H9 (cell line): ENCODE measurements around the gene VPS39. TPM values are rescaled to one million over a fixed set of nuclear protein-coding genes. Genes with fewer than 3 reads are reported as not detected.

Experiments used
- DNase-seq: peaks from one replicate; pipeline ENCODE4 v3.0.0-alpha.2; 2017
- H2AFZ ChIP-seq: one replicate; pipeline ENCODE4 v1.6.1; 2013; ENCODE audit warnings: mild to moderate bottlenecking, low read length, control low read depth, moderate library complexity
- H2AK5ac ChIP-seq: 2 replicates; pipeline ENCODE4 v1.6.1; 2013; ENCODE audit warnings: low read length, control low read depth, mixed read lengths; ENCODE audit not compliant: insufficient read length
- H2BK120ac ChIP-seq: one replicate; pipeline ENCODE4 v1.6.1; 2013; ENCODE audit warnings: low read depth, mild to moderate bottlenecking, low read length, control low read depth, inconsistent platforms; ENCODE audit not compliant: poor library complexity, severe bottlenecking
- H2BK12ac ChIP-seq: 2 replicates; pipeline ENCODE4 v1.6.1; 2013; ENCODE audit warnings: low read length, control low read depth, mixed read lengths, low read depth; ENCODE audit not compliant: insufficient read length
- H2BK15ac ChIP-seq: 2 replicates; pipeline ENCODE4 v1.6.1; 2013; ENCODE audit warnings: low read depth, low read length, control low read depth
- H2BK20ac ChIP-seq: one replicate; pipeline ENCODE4 v1.6.1; 2013; ENCODE audit warnings: low read depth, mild to moderate bottlenecking, low read length, control low read depth, inconsistent platforms; ENCODE audit not compliant: poor library complexity, severe bottlenecking
- H2BK5ac ChIP-seq: 2 replicates; pipeline ENCODE4 v1.6.1; 2013; ENCODE audit warnings: low read length, control low read depth, mixed read lengths; ENCODE audit not compliant: insufficient read length
- H3K14ac ChIP-seq: 2 replicates; pipeline ENCODE4 v1.6.1; 2013; ENCODE audit warnings: low read length, control low read depth; ENCODE audit not compliant: insufficient read depth
- H3K18ac ChIP-seq: 2 replicates; pipeline ENCODE4 v1.6.1; 2013; ENCODE audit warnings: low read depth, mild to moderate bottlenecking, mixed read lengths, low read length, control low read depth; ENCODE audit not compliant: insufficient read length
- H3K23ac ChIP-seq: 2 replicates; pipeline ENCODE4 v1.6.1; 2013; ENCODE audit warnings: low read length, control low read depth, mixed read lengths, low read depth; ENCODE audit not compliant: insufficient read length
- H3K23me2 ChIP-seq: 2 replicates; pipeline ENCODE4 v1.6.1; 2013; ENCODE audit warnings: low read depth, mild to moderate bottlenecking, mixed read lengths, low read length, control low read depth; ENCODE audit not compliant: insufficient read length, poor library complexity, severe bottlenecking
- H3K27ac ChIP-seq: 2 replicates; pipeline ENCODE4 v1.5.1; 2013; ENCODE audit warnings: low read length, control low read depth, mixed read lengths, low read depth; ENCODE audit not compliant: insufficient read length
- H3K27me3 ChIP-seq: 2 replicates; pipeline ENCODE4 v1.6.1; 2013; ENCODE audit warnings: low read length, control low read depth, inconsistent platforms; ENCODE audit not compliant: insufficient read depth
- H3K4ac ChIP-seq: 2 replicates; pipeline ENCODE4 v1.6.1; 2013; ENCODE audit warnings: low read depth, mild to moderate bottlenecking, control low read depth, inconsistent platforms, low read length, moderate library complexity
- H3K4me1 ChIP-seq: 2 replicates; pipeline ENCODE4 v1.6.1; 2013; ENCODE audit warnings: low read length, control low read depth, inconsistent platforms; ENCODE audit not compliant: insufficient read depth
- H3K4me2 ChIP-seq: 2 replicates; pipeline ENCODE4 v1.6.1; 2013; ENCODE audit warnings: low read length, control low read depth, mixed read lengths; ENCODE audit not compliant: insufficient read length, insufficient read depth
- H3K56ac ChIP-seq: 2 replicates; pipeline ENCODE4 v1.6.1; 2013; ENCODE audit warnings: low read depth, mild to moderate bottlenecking, mixed read lengths, low read length, control low read depth; ENCODE audit not compliant: insufficient read length
- H3K79me1 ChIP-seq: 2 replicates; pipeline ENCODE4 v1.6.1; 2013; ENCODE audit warnings: low read depth, mild to moderate bottlenecking, moderate library complexity, low read length, control low read depth, inconsistent platforms; ENCODE audit not compliant: insufficient read depth, poor library complexity, severe bottlenecking
- H3K79me2 ChIP-seq: 2 replicates; pipeline ENCODE4 v1.6.1; 2013; ENCODE audit warnings: low read length, control low read depth, inconsistent platforms; ENCODE audit not compliant: insufficient read depth
- H3K9ac ChIP-seq: 2 replicates; pipeline ENCODE4 v1.6.1; 2013; ENCODE audit warnings: low read length, control low read depth, mixed read lengths; ENCODE audit not compliant: insufficient read length; ENCODE audit errors: extremely low read depth
- H3K9me3 ChIP-seq: one replicate; pipeline ENCODE4 v1.6.1; 2013; ENCODE audit warnings: low read depth, low read length, inconsistent platforms; ENCODE audit not compliant: control insufficient read depth
- H3T11ph ChIP-seq: one replicate; pipeline ENCODE4 v1.6.1; 2013; ENCODE audit warnings: mild to moderate bottlenecking, low read length, control low read depth, inconsistent platforms
- H4K20me1 ChIP-seq: one replicate; pipeline ENCODE4 v1.6.1; 2013; ENCODE audit not compliant: control insufficient read depth, insufficient read length, insufficient read depth
- H4K5ac ChIP-seq: 2 replicates; pipeline ENCODE4 v1.6.1; 2013; ENCODE audit warnings: low read depth, mild to moderate bottlenecking, mixed read lengths, low read length, control low read depth; ENCODE audit not compliant: insufficient read length
- H4K8ac ChIP-seq: replicated peaks from 2 replicates; pipeline ENCODE4 v1.6.1; 2013; ENCODE audit warnings: low read length, control low read depth, mixed read lengths, low read depth; ENCODE audit not compliant: insufficient read length
- H4K91ac ChIP-seq: 2 replicates; pipeline ENCODE4 v1.6.1; 2013; ENCODE audit warnings: low read depth, mild to moderate bottlenecking, moderate library complexity, mixed read lengths, low read length, control low read depth; ENCODE audit not compliant: insufficient read length
- H3K27ac Mint-ChIP-seq, 3 experiments: 2 replicates in 2 of 3; 3 replicates in 1 of 3; pipeline ENCODE4 v1.8.0; 2020 to 2021; ENCODE audit warnings: mixed read lengths in 3 of 3, mild to moderate bottlenecking in 1 of 3, moderate library complexity in 1 of 3
- H3K27me3 Mint-ChIP-seq: 2 replicates; pipeline ENCODE4 v1.8.0; 2021; ENCODE audit warnings: low read depth, mild to moderate bottlenecking, moderate library complexity, mixed read lengths
- H3K36me3 Mint-ChIP-seq, 3 experiments: 2 replicates in 2 of 3; 3 replicates in 1 of 3; pipeline ENCODE4 v1.8.0; 2020 to 2021; ENCODE audit warnings: low read depth in 3 of 3, mixed read lengths in 3 of 3; ENCODE audit not compliant: insufficient read depth in 1 of 3
- H3K4me1 Mint-ChIP-seq, 2 experiments: 2 replicates each; pipeline ENCODE4 v1.8.0; 2020; ENCODE audit warnings: mixed read lengths in 2 of 2
- H3K4me3 Mint-ChIP-seq, 2 experiments: 2 replicates in 1 of 2; 3 replicates in 1 of 2; pipeline ENCODE4 v1.8.0; 2020 to 2021; ENCODE audit warnings: mild to moderate bottlenecking in 2 of 2, mixed read lengths in 2 of 2, moderate library complexity in 1 of 2
- H3K9me3 Mint-ChIP-seq, 2 experiments: 2 replicates in 1 of 2; 3 replicates in 1 of 2; pipeline ENCODE4 v1.8.0; 2020; ENCODE audit warnings: mild to moderate bottlenecking in 2 of 2, mixed read lengths in 2 of 2, moderate library complexity in 1 of 2
- WGBS: extraction: QIAGEN DNeasy Blood & Tissue Kit; methylation state at CpG from one replicate; pipeline ENCODE4 v1.1.7; 2013; ENCODE audit warnings: missing lambda C conversion rate, low lambda C conversion rate, mixed read lengths; ENCODE audit not compliant: insufficient read length; ENCODE audit errors: extremely low coverage; 5-methylcytosine and 5-hydroxymethylcytosine counted together
- total RNA-seq: library from RNA; stranded (reverse); gene quantifications from 2 replicates; pipeline ENCODE4 v1.2.1, GENCODE V29; 2021
- TF ChIP-seq, protein P1 (sequence below): fragments of 200-600 bp; sonication (generic); conservative IDR thresholded peaks from 3 replicates; pipeline ENCODE4 v1.8.0; 2021; ENCODE audit warnings: antibody characterized with exemption, mild to moderate bottlenecking

VPS39 gene
- total RNA-seq, 1 experiment from 2014 or later: 48.6 TPM

DNA sequence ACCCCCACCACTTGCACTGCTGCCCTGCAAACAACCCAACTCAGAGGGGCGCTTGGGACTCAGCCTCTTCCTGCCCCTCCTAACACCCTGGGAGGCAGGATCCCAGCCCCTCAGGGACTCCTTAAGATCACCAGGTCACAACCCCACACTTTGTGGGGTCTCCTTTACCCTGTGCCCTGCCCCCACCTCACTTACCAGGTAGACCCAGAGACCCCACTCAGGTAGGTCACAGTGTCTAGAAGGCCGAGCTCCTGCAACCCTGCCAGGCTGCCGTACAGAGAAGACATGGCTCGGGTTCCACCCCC, 60.7 kb downstream of the VPS39 start:
- H3K56ac ChIP-seq: no peak overlapping the region
- no peak overlapping the region for H4K8ac ChIP-seq
- H3K9ac ChIP-seq: no peak overlapping the region
- Mint-ChIP-seq H3K36me3 (peaks cover 0 to 2% (median 0%) of the 10 kb centered on the region in 3 experiments; a peak in 1 of 7 replicates), H3K4me3 (no peak overlapping the region), H3K27ac (no peak overlapping the region; a peak in 1 of 7 replicates), H3K9me3 (no peaks in the 10 kb centered on the region), H3K4me1 (peaks cover 3 to 8% of the 10 kb centered on the region in 2 experiments; a peak in 2 of 4 replicates), H3K27me3 (peaks cover 5% of the 10 kb centered on the region; the same call in 1 of the 2 replicates)
- H4K5ac ChIP-seq: no peak overlapping the region
- H2AK5ac ChIP-seq: no peak overlapping the region
- H3K4me2 ChIP-seq: no peak overlapping the region
- no CpG with 5 or more reads among the region's 4 CpGs for WGBS
- no peak overlapping the region for H2BK5ac ChIP-seq
- no peak overlapping the region for H2AFZ ChIP-seq
- H3K79me2 ChIP-seq: no peaks in the 10 kb centered on the region
- H4K20me1 ChIP-seq: no peaks in the 10 kb centered on the region
- H3K23ac ChIP-seq: no peak overlapping the region
- H3K27ac ChIP-seq: no peak overlapping the region
- no peaks in the 10 kb centered on the region for H3K27me3 ChIP-seq
- no peak overlapping the region for H3K4ac ChIP-seq
- no peaks in the 10 kb centered on the region for H3K9me3 ChIP-seq
- H2BK12ac ChIP-seq: no peak overlapping the region
- no peaks in the 10 kb centered on the region for H3K79me1 ChIP-seq
- H3T11ph ChIP-seq: no peak overlapping the region
- H4K91ac ChIP-seq: no peak overlapping the region
- no peak overlapping the region for H2BK20ac ChIP-seq
- no peak overlapping the region; the same call in 1 of the 2 replicates for H3K14ac ChIP-seq
- no peak overlapping the region for H3K18ac ChIP-seq
- no peaks in the 10 kb centered on the region for H3K4me1 ChIP-seq
- H2BK120ac ChIP-seq: no peak overlapping the region
- TF ChIP-seq, protein P1, sequence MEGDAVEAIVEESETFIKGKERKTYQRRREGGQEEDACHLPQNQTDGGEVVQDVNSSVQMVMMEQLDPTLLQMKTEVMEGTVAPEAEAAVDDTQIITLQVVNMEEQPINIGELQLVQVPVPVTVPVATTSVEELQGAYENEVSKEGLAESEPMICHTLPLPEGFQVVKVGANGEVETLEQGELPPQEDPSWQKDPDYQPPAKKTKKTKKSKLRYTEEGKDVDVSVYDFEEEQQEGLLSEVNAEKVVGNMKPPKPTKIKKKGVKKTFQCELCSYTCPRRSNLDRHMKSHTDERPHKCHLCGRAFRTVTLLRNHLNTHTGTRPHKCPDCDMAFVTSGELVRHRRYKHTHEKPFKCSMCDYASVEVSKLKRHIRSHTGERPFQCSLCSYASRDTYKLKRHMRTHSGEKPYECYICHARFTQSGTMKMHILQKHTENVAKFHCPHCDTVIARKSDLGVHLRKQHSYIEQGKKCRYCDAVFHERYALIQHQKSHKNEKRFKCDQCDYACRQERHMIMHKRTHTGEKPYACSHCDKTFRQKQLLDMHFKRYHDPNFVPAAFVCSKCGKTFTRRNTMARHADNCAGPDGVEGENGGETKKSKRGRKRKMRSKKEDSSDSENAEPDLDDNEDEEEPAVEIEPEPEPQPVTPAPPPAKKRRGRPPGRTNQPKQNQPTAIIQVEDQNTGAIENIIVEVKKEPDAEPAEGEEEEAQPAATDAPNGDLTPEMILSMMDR: no peak
- peak; percentile 25 for DNase-seq
- H3K23me2 ChIP-seq: no peaks in the 10 kb centered on the region
- no peak overlapping the region for H2BK15ac ChIP-seq
